Measurements from ENCODE around the gene SYS1.

DNA sequence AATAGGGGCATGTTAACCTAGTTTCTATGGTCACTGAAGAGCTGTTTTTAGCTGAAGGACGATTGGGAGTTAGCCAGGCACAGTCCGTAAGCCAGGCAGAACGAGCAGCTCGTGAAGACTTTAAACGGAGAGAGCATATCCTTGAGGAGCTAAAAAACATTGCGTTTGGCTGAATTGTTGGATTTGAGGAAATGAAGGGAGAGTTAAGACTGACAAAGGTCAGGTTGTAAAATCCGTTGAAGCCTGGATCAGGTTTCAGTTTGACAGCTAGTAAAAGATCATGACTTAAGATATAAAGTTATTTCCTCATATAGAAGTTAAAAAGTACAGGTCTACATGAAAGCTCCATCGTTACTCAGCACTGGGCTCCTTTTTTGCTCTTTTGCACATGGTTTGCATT is 47.9 kb downstream of the SYS1 start:
- no peak for TF ChIP-seq POLR2A (IDR thresholded peaks at IDR 0.05)
- TF ChIP-seq, protein P1, sequence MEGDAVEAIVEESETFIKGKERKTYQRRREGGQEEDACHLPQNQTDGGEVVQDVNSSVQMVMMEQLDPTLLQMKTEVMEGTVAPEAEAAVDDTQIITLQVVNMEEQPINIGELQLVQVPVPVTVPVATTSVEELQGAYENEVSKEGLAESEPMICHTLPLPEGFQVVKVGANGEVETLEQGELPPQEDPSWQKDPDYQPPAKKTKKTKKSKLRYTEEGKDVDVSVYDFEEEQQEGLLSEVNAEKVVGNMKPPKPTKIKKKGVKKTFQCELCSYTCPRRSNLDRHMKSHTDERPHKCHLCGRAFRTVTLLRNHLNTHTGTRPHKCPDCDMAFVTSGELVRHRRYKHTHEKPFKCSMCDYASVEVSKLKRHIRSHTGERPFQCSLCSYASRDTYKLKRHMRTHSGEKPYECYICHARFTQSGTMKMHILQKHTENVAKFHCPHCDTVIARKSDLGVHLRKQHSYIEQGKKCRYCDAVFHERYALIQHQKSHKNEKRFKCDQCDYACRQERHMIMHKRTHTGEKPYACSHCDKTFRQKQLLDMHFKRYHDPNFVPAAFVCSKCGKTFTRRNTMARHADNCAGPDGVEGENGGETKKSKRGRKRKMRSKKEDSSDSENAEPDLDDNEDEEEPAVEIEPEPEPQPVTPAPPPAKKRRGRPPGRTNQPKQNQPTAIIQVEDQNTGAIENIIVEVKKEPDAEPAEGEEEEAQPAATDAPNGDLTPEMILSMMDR (IDR thresholded peaks at IDR 0.05), result no peak

Data from right lobe of liver (tissue), 4 donors.